ENCODE results near the gene SCNN1G.
A peak's percentile ranks its signal among the peaks of the same experiment; 100 is the strongest.

SCNN1G gene

DNA sequence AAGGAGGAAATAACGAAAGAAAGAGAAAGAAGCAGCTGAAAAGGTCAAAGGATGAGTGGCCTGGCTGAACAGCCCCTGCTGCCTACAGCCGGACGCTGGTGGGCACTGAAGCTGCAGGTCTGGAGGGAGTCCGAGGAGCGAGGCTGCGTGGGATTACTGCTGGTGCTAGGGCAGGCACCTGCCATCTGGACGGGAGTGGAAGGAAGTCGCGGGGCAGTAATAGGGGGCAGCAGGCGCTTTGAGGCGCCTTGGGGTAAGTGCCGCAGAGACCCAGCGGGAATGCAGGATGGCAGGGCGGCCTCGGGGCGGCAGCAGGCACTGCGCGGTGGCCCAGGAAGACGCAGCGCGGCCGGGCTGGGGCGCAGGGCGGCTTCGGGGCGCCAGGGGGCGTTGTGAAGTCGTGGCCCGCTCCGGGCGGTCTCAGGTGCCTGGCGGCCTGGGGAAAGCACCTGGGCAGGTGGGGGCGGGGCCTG is 303 bp upstream of the SCNN1G start:
- no peak overlapping the region for H3K9ac ChIP-seq (ENCODE audit: low read depth, low read length)
- H3K9me3 ChIP-seq (replicated peaks; ENCODE audit: low read length): no peaks in the 10 kb centered on the region
- peak overlapping the region; percentile 69 for H3K4me2 ChIP-seq (ENCODE audit: low read length)
- no peaks in the 10 kb centered on the region for H3K4me1 ChIP-seq (ENCODE audit: control insufficient read depth, insufficient read depth, low read length)
- no peaks in the 10 kb centered on the region for H3K36me3 ChIP-seq (ENCODE audit: insufficient read depth, low read length)
- H3K4me3 ChIP-seq (ENCODE audit: low read length): no peak overlapping the region
- peaks cover 52% of the 10 kb centered on the region for H3K27me3 ChIP-seq (ENCODE audit: control insufficient read depth, insufficient read depth, low read length)

DNA sequence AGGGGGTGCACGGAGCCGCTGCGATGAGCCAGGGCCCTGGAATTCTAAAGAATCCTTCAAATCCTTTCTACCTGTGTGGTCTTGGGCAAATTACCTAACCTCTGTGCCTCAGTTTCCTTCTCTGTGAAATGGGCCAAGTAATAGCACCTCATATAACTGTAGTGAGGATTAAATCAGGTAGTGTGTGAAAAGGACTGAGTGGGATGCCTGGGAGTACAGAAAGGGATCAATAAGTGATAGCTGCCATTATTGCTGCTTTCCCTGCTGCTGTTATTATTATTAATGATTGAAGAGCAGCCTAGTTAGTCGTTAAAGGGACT is 958 bp downstream of the SCNN1G start:
- Histone ChIP-seq H3K4me2 (ENCODE audit: low read length) (no peak overlapping the region), H3K9ac (ENCODE audit: low read depth, low read length) (no peak overlapping the region), H3K4me1 (ENCODE audit: control insufficient read depth, insufficient read depth, low read length) (no peaks in the 10 kb centered on the region), H3K27me3 (ENCODE audit: control insufficient read depth, insufficient read depth, low read length) (peaks cover 61% of the 10 kb centered on the region), H3K36me3 (ENCODE audit: insufficient read depth, low read length) (no peaks in the 10 kb centered on the region), H3K4me3 (ENCODE audit: low read length) (no peak overlapping the region), H3K9me3 (replicated peaks; ENCODE audit: low read length) (no peaks in the 10 kb centered on the region)

DNA sequence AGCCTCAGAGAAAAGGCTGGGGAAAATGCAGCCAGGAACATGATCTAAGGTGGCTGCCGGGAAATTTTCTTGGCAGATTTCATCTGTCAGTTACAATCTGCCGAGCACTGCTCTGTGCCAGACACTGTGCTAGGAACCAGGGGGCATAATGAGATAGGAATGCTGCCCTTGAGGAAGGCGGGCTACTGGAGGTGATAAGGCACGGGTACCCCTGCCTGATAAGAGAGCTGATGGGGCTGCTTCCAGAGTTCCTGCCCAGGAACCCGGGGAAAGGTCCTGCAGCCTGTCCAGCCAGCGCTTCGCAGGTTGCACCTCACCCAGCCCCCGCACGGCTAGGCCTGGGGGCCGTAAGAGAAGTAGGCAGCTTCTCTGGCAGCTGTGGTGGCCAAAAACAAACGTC is 3.1 kb downstream of the SCNN1G start:
- Histone ChIP-seq H3K27me3 (ENCODE audit: control insufficient read depth, insufficient read depth, low read length) (peaks cover 58% of the 10 kb centered on the region), H3K4me2 (ENCODE audit: low read length) (no peak overlapping the region), H3K4me3 (ENCODE audit: low read length) (no peak overlapping the region), H3K9me3 (replicated peaks; ENCODE audit: low read length) (no peaks in the 10 kb centered on the region), H3K9ac (ENCODE audit: low read depth, low read length) (no peak overlapping the region), H3K36me3 (ENCODE audit: insufficient read depth, low read length) (no peaks in the 10 kb centered on the region), H3K4me1 (ENCODE audit: control insufficient read depth, insufficient read depth, low read length) (no peaks in the 10 kb centered on the region)

DNA sequence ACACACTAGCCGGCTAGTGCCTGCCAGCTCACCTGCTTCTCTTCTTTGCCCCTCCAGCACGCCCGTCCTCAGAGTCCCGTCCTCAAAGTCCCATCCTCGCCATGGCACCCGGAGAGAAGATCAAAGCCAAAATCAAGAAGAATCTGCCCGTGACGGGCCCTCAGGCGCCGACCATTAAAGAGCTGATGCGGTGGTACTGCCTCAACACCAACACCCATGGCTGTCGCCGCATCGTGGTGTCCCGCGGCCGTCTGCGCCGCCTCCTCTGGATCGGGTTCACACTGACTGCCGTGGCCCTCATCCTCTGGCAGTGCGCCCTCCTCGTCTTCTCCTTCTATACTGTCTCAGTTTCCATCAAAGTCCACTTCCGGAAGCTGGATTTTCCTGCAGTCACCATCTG is 3.6 kb downstream of the SCNN1G start:
- H3K9me3 ChIP-seq (replicated peaks; ENCODE audit: low read length): no peaks in the 10 kb centered on the region
- no peak overlapping the region for H3K4me2 ChIP-seq (ENCODE audit: low read length)
- H3K9ac ChIP-seq (ENCODE audit: low read depth, low read length): no peak overlapping the region
- no peaks in the 10 kb centered on the region for H3K36me3 ChIP-seq (ENCODE audit: insufficient read depth, low read length)
- no peaks in the 10 kb centered on the region for H3K4me1 ChIP-seq (ENCODE audit: control insufficient read depth, insufficient read depth, low read length)
- H3K4me3 ChIP-seq (ENCODE audit: low read length): no peak overlapping the region
- peaks cover 58% of the 10 kb centered on the region for H3K27me3 ChIP-seq (ENCODE audit: control insufficient read depth, insufficient read depth, low read length)

DNA sequence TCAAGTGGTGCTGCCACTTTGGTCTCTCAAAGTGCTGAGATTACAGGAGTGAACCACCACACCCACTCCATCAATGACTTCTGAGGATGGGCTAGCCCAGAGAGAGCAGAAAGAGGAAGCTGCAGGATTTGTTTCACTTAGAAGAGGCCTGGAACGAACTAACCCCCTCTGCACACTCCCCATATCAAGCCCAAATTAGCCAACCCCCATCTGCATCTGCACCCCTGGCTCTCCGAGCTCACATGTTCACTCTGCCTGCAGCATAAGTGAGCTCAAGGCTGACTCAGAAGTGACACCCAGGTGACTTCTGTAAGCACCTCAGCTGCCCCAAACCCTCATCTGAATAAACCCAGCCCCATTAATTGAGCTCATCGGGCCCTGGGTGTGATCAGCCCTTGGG is 4.8 kb downstream of the SCNN1G start:
- Histone ChIP-seq H3K9me3 (replicated peaks; ENCODE audit: low read length) (no peaks in the 10 kb centered on the region), H3K36me3 (ENCODE audit: insufficient read depth, low read length) (no peaks in the 10 kb centered on the region), H3K4me1 (ENCODE audit: control insufficient read depth, insufficient read depth, low read length) (no peaks in the 10 kb centered on the region), H3K4me3 (ENCODE audit: low read length) (no peak overlapping the region), H3K9ac (ENCODE audit: low read depth, low read length) (no peak overlapping the region), H3K27me3 (ENCODE audit: control insufficient read depth, insufficient read depth, low read length) (peaks cover 60% of the 10 kb centered on the region), H3K4me2 (ENCODE audit: low read length) (no peak overlapping the region)

DNA sequence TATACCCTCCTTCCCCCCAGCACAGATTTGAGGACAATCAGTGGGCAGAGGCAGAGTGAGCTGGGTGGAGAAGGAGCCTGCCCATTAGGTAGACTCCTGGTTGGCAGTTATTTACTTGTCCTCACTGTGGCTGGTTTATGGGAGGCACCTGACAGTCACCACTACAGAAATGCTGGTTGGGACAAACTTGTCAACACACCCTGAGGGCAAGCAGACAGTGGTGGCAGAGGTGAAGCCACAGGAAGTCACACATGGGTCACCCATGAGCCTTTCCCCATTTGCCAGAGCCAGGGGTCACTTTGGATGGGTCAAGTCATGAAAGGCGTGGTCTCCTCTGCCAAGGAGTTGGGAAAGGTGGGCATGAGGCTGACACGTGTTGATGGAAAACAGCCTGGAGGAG is 6.4 kb downstream of the SCNN1G start:
- H3K4me1 ChIP-seq (ENCODE audit: control insufficient read depth, insufficient read depth, low read length): no peaks in the 10 kb centered on the region
- no peak overlapping the region for H3K4me3 ChIP-seq (ENCODE audit: low read length)
- H3K4me2 ChIP-seq (ENCODE audit: low read length): no peak overlapping the region
- no peaks in the 10 kb centered on the region for H3K36me3 ChIP-seq (ENCODE audit: insufficient read depth, low read length)
- no peak overlapping the region for H3K9ac ChIP-seq (ENCODE audit: low read depth, low read length)
- peaks cover 49% of the 10 kb centered on the region for H3K27me3 ChIP-seq (ENCODE audit: control insufficient read depth, insufficient read depth, low read length)
- H3K9me3 ChIP-seq (replicated peaks; ENCODE audit: low read length): no peaks in the 10 kb centered on the region

DNA sequence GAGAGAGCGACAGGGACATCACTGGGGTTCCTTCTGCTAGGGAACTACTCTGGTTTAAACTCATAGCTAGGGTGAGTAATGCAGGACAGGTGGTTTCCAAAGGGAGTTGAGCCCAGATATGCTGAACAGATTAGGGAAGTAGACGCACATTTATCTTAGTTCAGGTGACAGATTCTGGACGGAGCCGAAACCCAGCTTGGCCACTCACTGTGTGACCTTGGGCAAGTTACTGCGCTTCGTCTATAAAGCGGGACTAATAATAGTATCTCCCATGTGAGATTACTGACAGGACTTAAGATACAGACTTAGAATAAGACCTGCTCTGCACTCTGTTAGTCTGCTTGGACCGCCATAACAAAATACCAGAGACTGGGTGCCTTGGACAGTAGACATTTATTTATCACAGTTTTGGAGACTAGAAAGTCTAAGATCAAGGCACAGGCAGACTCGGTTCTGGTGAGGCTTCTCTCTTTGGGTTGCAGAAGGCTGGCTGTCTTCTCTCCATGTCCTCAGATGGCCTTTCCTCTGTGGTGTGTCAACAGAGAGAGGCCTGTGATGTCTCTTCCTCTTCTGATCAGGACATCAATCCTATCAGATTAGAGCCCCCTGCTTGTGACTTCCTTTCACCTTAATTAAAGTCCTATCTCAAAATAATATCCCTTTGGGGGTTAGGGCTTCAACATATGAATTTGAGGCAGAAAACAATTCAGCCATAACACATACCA is 12.1 kb downstream of the SCNN1G start:
- Histone ChIP-seq H3K4me3 (ENCODE audit: low read length) (no peak overlapping the region), H3K27me3 (ENCODE audit: control insufficient read depth, insufficient read depth, low read length) (peaks cover 12% of the 10 kb centered on the region), H3K9ac (ENCODE audit: low read depth, low read length) (no peak overlapping the region), H3K4me2 (ENCODE audit: low read length) (no peak overlapping the region), H3K9me3 (replicated peaks; ENCODE audit: low read length) (no peaks in the 10 kb centered on the region), H3K4me1 (ENCODE audit: control insufficient read depth, insufficient read depth, low read length) (no peaks in the 10 kb centered on the region), H3K36me3 (ENCODE audit: insufficient read depth, low read length) (no peaks in the 10 kb centered on the region)

DNA sequence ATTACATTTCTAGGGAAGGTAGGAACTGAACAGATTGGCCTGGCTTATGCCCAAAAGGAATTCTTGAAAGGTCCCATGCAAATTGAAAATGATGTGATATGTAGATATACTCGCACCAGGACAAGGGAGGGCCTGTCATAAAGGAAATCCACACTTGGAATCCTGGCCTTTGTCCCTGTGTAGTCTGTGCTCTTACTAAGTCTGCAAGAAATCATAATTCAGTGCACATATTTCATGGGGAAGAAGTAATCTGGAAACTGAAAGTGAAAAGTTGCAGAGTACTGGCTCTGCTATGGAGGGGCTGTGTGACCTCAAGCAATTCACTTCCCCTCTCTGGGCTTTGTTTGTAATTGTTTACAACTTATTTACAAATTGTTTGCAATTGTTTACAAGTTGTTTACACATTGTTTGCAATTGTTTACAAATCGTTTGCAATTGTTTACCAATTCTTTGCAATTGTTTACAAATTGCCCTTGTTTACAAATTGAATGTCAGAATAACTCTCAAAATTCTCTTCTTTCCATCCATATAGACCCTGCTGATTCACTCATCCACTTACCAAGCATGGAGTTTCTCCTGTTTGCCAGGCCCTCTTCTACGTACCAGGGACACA is 12.9 kb downstream of the SCNN1G start:
- H3K4me1 ChIP-seq (ENCODE audit: control insufficient read depth, insufficient read depth, low read length): no peaks in the 10 kb centered on the region
- no peak overlapping the region for H3K4me2 ChIP-seq (ENCODE audit: low read length)
- no peaks in the 10 kb centered on the region for H3K9me3 ChIP-seq (replicated peaks; ENCODE audit: low read length)
- H3K4me3 ChIP-seq (ENCODE audit: low read length): no peak overlapping the region
- H3K27me3 ChIP-seq (ENCODE audit: control insufficient read depth, insufficient read depth, low read length): peaks cover 15% of the 10 kb centered on the region
- H3K36me3 ChIP-seq (ENCODE audit: insufficient read depth, low read length): no peaks in the 10 kb centered on the region
- H3K9ac ChIP-seq (ENCODE audit: low read depth, low read length): no peak overlapping the region

DNA sequence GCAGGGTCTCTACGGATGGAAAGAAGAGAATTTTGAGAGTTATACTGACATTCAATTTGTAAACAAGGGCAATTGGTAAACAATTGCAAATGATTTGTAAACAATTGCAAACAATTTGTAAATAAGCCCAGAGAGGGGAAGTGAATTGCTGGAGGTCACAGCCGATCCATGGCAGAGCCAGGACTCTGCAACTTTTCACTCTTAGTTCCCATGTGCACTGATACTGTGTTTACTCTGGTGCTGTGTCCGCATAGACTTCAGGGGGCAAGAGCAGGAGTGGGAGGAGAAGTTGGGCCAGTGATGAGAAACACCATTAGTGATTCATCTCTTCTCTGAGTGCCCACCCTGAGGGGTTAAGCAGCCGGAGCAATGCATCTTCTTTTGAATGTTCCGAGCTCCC is 14.0 kb downstream of the SCNN1G start:
- H3K9ac ChIP-seq (ENCODE audit: low read depth, low read length): no peak overlapping the region
- H3K4me2 ChIP-seq (ENCODE audit: low read length): no peak overlapping the region
- no peaks in the 10 kb centered on the region for H3K4me1 ChIP-seq (ENCODE audit: control insufficient read depth, insufficient read depth, low read length)
- H3K9me3 ChIP-seq (replicated peaks; ENCODE audit: low read length): no peaks in the 10 kb centered on the region
- no peaks in the 10 kb centered on the region for H3K36me3 ChIP-seq (ENCODE audit: insufficient read depth, low read length)
- peaks cover 25% of the 10 kb centered on the region for H3K27me3 ChIP-seq (ENCODE audit: control insufficient read depth, insufficient read depth, low read length)
- H3K4me3 ChIP-seq (ENCODE audit: low read length): no peak overlapping the region

DNA sequence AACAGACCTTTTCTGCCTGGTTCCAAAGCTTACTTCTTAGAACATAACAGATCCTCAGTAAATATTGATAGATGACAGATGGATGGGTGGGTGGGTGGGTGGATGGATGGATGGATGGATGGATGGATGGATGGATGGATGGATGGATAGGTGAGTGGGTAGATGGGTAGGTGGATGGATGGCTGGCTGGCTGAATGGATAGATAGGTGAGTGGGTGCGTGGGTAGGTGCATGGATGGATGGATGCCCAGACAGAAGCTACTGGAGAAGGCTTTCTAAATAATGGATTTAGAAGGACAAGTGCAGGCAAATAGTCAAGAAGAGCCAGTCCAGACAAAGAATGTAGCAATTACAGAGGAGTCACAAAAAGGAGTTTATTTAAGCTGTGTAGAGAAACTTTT is 19.6 kb downstream of the SCNN1G start:
- Histone ChIP-seq H3K9ac (ENCODE audit: low read depth, low read length) (no peak overlapping the region), H3K4me1 (ENCODE audit: control insufficient read depth, insufficient read depth, low read length) (no peaks in the 10 kb centered on the region), H3K4me3 (ENCODE audit: low read length) (no peak overlapping the region), H3K36me3 (ENCODE audit: insufficient read depth, low read length) (no peaks in the 10 kb centered on the region), H3K27me3 (ENCODE audit: control insufficient read depth, insufficient read depth, low read length) (peaks cover 18% of the 10 kb centered on the region), H3K4me2 (ENCODE audit: low read length) (no peak overlapping the region), H3K9me3 (replicated peaks; ENCODE audit: low read length) (no peaks in the 10 kb centered on the region)

DNA sequence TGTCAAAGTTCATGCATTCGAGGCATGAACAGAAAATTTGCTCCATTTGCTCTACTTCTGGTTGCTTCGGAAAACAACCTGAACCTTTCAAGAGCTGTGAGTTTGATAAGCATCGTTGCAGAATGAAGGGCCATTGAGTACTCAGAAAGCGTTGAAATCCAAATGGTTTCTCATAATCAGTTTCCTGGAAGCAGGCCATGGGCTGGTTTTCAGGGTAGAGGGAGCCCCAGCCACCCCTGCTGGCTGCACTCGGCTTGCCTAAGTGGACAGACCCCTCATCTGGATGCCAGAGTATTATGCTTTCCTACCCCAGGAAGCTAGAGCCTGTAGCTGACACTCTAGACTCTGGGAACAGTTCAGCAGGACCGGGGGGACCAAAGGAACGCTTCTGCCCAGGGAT is 24.4 kb downstream of the SCNN1G start:
- H3K4me1 ChIP-seq (ENCODE audit: control insufficient read depth, insufficient read depth, low read length): no peaks in the 10 kb centered on the region
- peaks cover 4% of the 10 kb centered on the region for H3K27me3 ChIP-seq (ENCODE audit: control insufficient read depth, insufficient read depth, low read length)
- no peaks in the 10 kb centered on the region for H3K36me3 ChIP-seq (ENCODE audit: insufficient read depth, low read length)
- H3K9ac ChIP-seq (ENCODE audit: low read depth, low read length): no peak overlapping the region
- no peaks in the 10 kb centered on the region for H3K9me3 ChIP-seq (replicated peaks; ENCODE audit: low read length)
- H3K4me3 ChIP-seq (ENCODE audit: low read length): no peak overlapping the region
- no peak overlapping the region for H3K4me2 ChIP-seq (ENCODE audit: low read length)

DNA sequence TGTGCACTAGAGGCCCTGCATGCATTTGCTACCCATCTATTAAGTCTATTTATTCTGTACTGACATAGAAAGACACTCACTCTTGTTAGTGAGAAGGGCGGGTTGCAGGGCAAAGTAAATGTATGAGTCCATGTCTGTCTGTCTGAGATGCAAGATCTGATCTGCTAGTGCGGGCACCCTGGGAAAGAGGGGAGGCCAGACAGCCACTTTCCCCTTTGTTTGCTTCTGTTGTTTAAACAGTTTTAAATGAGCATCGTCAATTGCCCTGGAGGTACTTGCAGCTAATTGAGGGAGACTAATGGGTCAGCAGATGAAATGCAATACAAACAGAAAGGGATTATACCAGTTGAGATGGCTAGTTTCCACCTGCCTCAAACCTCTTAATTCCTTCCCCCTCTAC is 24.9 kb downstream of the SCNN1G start:
- Histone ChIP-seq H3K36me3 (ENCODE audit: insufficient read depth, low read length) (no peaks in the 10 kb centered on the region), H3K9ac (ENCODE audit: low read depth, low read length) (no peak overlapping the region), H3K4me3 (ENCODE audit: low read length) (no peak overlapping the region), H3K27me3 (ENCODE audit: control insufficient read depth, insufficient read depth, low read length) (peaks cover 4% of the 10 kb centered on the region), H3K4me2 (ENCODE audit: low read length) (no peak overlapping the region), H3K9me3 (replicated peaks; ENCODE audit: low read length) (no peaks in the 10 kb centered on the region), H3K4me1 (ENCODE audit: control insufficient read depth, insufficient read depth, low read length) (no peaks in the 10 kb centered on the region)
